GM21619 (cell line): ENCODE measurements around the gene POLD3.
A peak's percentile ranks its signal among the peaks of the same experiment; 100 is the strongest.

Experiments
- ATAC-seq: cut with Tn5 transposase; IDR thresholded peaks from one replicate; pipeline ENCODE4 v1.9.1; 2021; ENCODE audit not compliant: unreplicated experiment

Gene POLD3

GRCh38 chr11:74592441-74593362, at the start of gene POLD3:
Gene POLD3, plus strand, starts transcription at chr11:74592582. Its CDS starts 77 bp downstream, at chr11:74592659.
- ATAC-seq, result peak; percentile 97

- no peak for ATAC-seq
Observed at GRCh38 chr11:74543991-74544390, 48.4 kb upstream of the POLD3 start.

GRCh38 chr11:74546752-74547151, 45.6 kb upstream of the POLD3 start:
- no peak for ATAC-seq

GRCh38 chr11:74550991-74551753, 41.2 kb upstream of the POLD3 start:
- ATAC-seq, result no peak

GRCh38 chr11:74551754-74552145, 40.6 kb upstream of the POLD3 start:
- no peak for ATAC-seq

GRCh38 chr11:74557526-74557925, 34.9 kb upstream of the POLD3 start:
- ATAC-seq, result no peak

- ATAC-seq, result no peak
Observed at GRCh38 chr11:74559110-74559933, 33.1 kb upstream of the POLD3 start.

- no peak for ATAC-seq
Observed at GRCh38 chr11:74559934-74560309, 32.5 kb upstream of the POLD3 start.

GRCh38 chr11:74566146-74566960, 26.0 kb upstream of the POLD3 start:
- no peak for ATAC-seq

GRCh38 chr11:74568028-74568427, 24.4 kb upstream of the POLD3 start:
- no peak for ATAC-seq

GRCh38 chr11:74570266-74571061, 21.9 kb upstream of the POLD3 start:
- ATAC-seq, result no peak

- ATAC-seq, result no peak
Observed at GRCh38 chr11:74571062-74571399, 21.4 kb upstream of the POLD3 start.

GRCh38 chr11:74572349-74572748, 20.0 kb upstream of the POLD3 start:
- ATAC-seq, result no peak

- ATAC-seq, result no peak
Observed at GRCh38 chr11:74574563-74574962, 17.8 kb upstream of the POLD3 start.

- no peak for ATAC-seq
Observed at GRCh38 chr11:74575999-74576398, 16.4 kb upstream of the POLD3 start.

- ATAC-seq, result no peak
Observed at GRCh38 chr11:74577181-74577580, 15.2 kb upstream of the POLD3 start.

GRCh38 chr11:74577624-74578396, 14.6 kb upstream of the POLD3 start:
- ATAC-seq, result no peak

GRCh38 chr11:74579577-74580270, 12.7 kb upstream of the POLD3 start:
- no peak for ATAC-seq
